HepG2 (cell line): Measurements from ENCODE around the gene ELP4. TPM values are rescaled to one million over a fixed set of nuclear protein-coding genes. Genes with fewer than 3 reads are reported as not detected.

ENCODE experiments used
- ATAC-seq: fragments of 200-7000 bp; cut with Tn5 transposase; 3 replicates; pipeline ENCODE4 v1.9.1; 2020; ENCODE audit warnings: mild to moderate bottlenecking, moderate library complexity
- BruUV-seq: library from RNA; stranded (reverse); fragments of 400-500 nt; replicated peaks from 2 replicates; lab custom pipeline; 2021; lab: Mats Ljungman, UMichigan
- CTCF ChIA-PET: fragments of 300-600 bp; formaldehyde crosslinking; extraction: SDS; loops from one replicate; lab custom pipeline; 2021; ENCODE audit warnings: low total read pairs, inconsistent platforms, low intra/inter-chr PET ratio; lab: Yijun Ruan, JAX
- POLR2A ChIA-PET: fragments of 350-600 bp; sonication (Branson Sonifier 250); formaldehyde crosslinking; loops from one replicate; lab custom pipeline; 2020; ENCODE audit warnings: antibody characterized with exemption, inconsistent platforms; lab: Yijun Ruan, JAX
- DNase-seq: peaks from one replicate; pipeline ENCODE4 v3.0.0-alpha.2; 2015; ENCODE audit warnings: low spot score
- FAIRE-seq: peaks from 3 replicates; lab custom pipeline; 2011; peaks lifted over from hg19 to GRCh38; lab: Jason Lieb, UNC
- H2AFZ ChIP-seq: one replicate; pipeline ENCODE4 v1.6.1; 2011; ENCODE audit warnings: low read length, inconsistent platforms
- H3K27ac ChIP-seq: fragments of 300-600 bp; 3 replicates; pipeline ENCODE4 v1.8.0; 2011; ENCODE audit warnings: mixed run types, mild to moderate bottlenecking, mixed read lengths, low read length, inconsistent platforms; ENCODE audit not compliant: insufficient read depth; ENCODE audit errors: extremely low read length
- H3K27me3 ChIP-seq, 2 experiments: fragments of 200-600 bp in 1 of 2; 2 replicates in 1 of 2; 3 replicates in 1 of 2; pipeline versions ENCODE4 v1.6.0 to v1.8.0; 2011; ENCODE audit warnings: low read length in 2 of 2, mild to moderate bottlenecking in 2 of 2, moderate library complexity in 2 of 2, inconsistent platforms in 1 of 2; ENCODE audit not compliant: insufficient read depth in 2 of 2, control insufficient read depth in 1 of 2
- H3K36me3 ChIP-seq, 2 experiments: fragments of 200-600 bp in 1 of 2; replicated peaks in 1 of 2; 2 replicates in 1 of 2; 3 replicates in 1 of 2; pipeline versions ENCODE4 v1.5.1 to v1.8.0; 2011; ENCODE audit warnings: low read length in 2 of 2, inconsistent platforms in 1 of 2; ENCODE audit not compliant: insufficient read depth in 2 of 2, control insufficient read depth in 1 of 2
- H3K4me1 ChIP-seq: 2 replicates; pipeline ENCODE4 v1.5.1; 2012; ENCODE audit warnings: low read length, inconsistent platforms; ENCODE audit not compliant: insufficient read depth
- H3K4me2 ChIP-seq: 2 replicates; pipeline ENCODE4 v1.6.0; 2011; ENCODE audit warnings: low read depth, low read length, inconsistent platforms
- H3K4me3 ChIP-seq, 3 experiments: fragments of 200-600 bp in 1 of 3; sonication (generic), shearing (Covaris generic) in 1 of 3; replicated peaks in 1 of 3; 2 replicates each; pipeline ENCODE4 v1.5.1; 2011 to 2016; ENCODE audit warnings: low read length in 3 of 3, inconsistent platforms in 2 of 3, low read depth in 2 of 3, mild to moderate bottlenecking in 2 of 3, control low read depth in 1 of 3, mixed read lengths in 1 of 3; ENCODE audit not compliant: insufficient read depth in 1 of 3
- H3K79me2 ChIP-seq: one replicate; pipeline ENCODE4 v1.6.1; 2011; ENCODE audit warnings: low read length, inconsistent platforms; ENCODE audit not compliant: insufficient read depth
- H3K9ac ChIP-seq: 2 replicates; pipeline ENCODE4 v1.6.0; 2011; ENCODE audit warnings: mild to moderate bottlenecking, low read depth, low read length, inconsistent platforms; ENCODE audit not compliant: insufficient read depth
- H3K9me3 ChIP-seq: 2 replicates; pipeline ENCODE4 v1.5.1; 2012; ENCODE audit warnings: mild to moderate bottlenecking, low read length
- H4K20me1 ChIP-seq: 2 replicates; pipeline ENCODE4 v1.6.0; 2011; ENCODE audit warnings: inconsistent platforms, mild to moderate bottlenecking, low read length, moderate library complexity; ENCODE audit not compliant: insufficient read depth
- CBX5 ChIP-seq: sonication (generic); formaldehyde crosslinking; IDR thresholded peaks from 2 replicates; pipeline ENCODE4 v1.4.0; 2020; ENCODE audit warnings: missing genetic modification reagents, borderline replicate concordance
- TFDP2 ChIP-seq: sonication (generic); formaldehyde crosslinking; IDR thresholded peaks from 2 replicates; pipeline ENCODE4 v1.4.0; 2020; ENCODE audit warnings: missing genetic modification reagents
- ZNF513 ChIP-seq: sonication (generic); formaldehyde crosslinking; conservative IDR thresholded peaks from 2 replicates; pipeline ENCODE4 v1.5.0; 2020; ENCODE audit warnings: missing genetic modification reagents
- WGBS: methylation state at CpG from one replicate; pipeline ENCODE4 v1.1.6; 2017; ENCODE audit warnings: low lambda C conversion rate; 5-methylcytosine and 5-hydroxymethylcytosine counted together
- in situ Hi-C: cut with HindIII; loops from 2 replicates; pipeline ENCODE4 v1.10.0; 2017; ENCODE audit warnings: low pct_unique_long_range_greater_than_20kb; ENCODE audit not compliant: extremely low pct_ligation_motif_present
- intact Hi-C: fragments of 100-400 bp; cut with micrococcal nuclease; formaldehyde crosslinking; loops from one replicate; pipeline ENCODE4 v1.10.0; 2022; ENCODE audit not compliant: unreplicated experiment
- polyA plus RNA-seq, 8 experiments: library from polyadenylated mRNA; depleted of rRNA in 3 of 8; stranded (reverse) in 7 of 8; unstranded in 1 of 8; fragments of >200 nt; fragmentation: Illumina TruSeq in 4 of 8; extraction: Trizol in 4 of 8; gene quantifications; 2 replicates each; pipeline versions ENCODE4 v1.2.1 to v1.2.3, GENCODE V29; 2011 to 2016; ENCODE audit warnings: low read depth in 4 of 8, missing spikeins in 1 of 8, mixed read lengths in 1 of 8; ENCODE audit not compliant: insufficient read depth in 1 of 8
- total RNA-seq, 5 experiments: library from RNA; depleted of rRNA; stranded (reverse); fragments of >200 nt; fragmentation: Illumina TruSeq; extraction: Trizol; gene quantifications; 2 replicates each; pipeline ENCODE4 v1.2.3, GENCODE V29; 2016; ENCODE audit warnings: low read depth in 1 of 5
- TF ChIP-seq, protein P1 (sequence below): sonication (generic); formaldehyde crosslinking; IDR thresholded peaks from 2 replicates; pipeline ENCODE4 v1.4.0; 2020; ENCODE audit warnings: missing genetic modification reagents, borderline replicate concordance
- TF ChIP-seq, protein P2 (sequence below): sonication (generic); formaldehyde crosslinking; IDR thresholded peaks from 2 replicates; pipeline ENCODE4 v1.4.0; 2020; ENCODE audit warnings: missing genetic modification reagents

ELP4 gene
- total and polyA plus RNA-seq, 2 of the 13 experiments (the other 11 are each of a cell fraction or from before 2014, with no cell fraction given), result 12.8 to 19.1 TPM

DNA sequence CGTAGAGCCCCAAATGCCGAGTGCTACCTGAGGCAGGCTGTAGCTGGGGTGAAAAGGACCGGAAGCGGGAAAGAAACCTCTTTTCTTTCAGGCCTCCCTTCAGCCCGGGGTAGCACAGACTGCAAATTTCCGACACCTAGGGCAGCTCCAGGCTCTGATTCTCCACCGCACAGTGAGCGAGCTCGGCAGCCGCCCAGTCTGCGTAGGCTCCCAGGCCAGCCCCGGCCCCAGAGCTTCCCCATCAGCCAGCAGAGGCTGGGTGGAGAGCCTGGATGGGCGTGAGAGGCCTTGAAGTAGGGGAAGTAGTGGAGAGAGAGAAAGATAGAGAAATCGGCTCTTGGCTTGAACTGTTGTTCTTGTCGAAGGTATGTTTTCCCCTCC lies 310.9 kb downstream of the ELP4 start (continued):
- TF ChIP-seq TFDP2 (CRISPR knock-in tag), result no peak
- TF ChIP-seq, protein P1, sequence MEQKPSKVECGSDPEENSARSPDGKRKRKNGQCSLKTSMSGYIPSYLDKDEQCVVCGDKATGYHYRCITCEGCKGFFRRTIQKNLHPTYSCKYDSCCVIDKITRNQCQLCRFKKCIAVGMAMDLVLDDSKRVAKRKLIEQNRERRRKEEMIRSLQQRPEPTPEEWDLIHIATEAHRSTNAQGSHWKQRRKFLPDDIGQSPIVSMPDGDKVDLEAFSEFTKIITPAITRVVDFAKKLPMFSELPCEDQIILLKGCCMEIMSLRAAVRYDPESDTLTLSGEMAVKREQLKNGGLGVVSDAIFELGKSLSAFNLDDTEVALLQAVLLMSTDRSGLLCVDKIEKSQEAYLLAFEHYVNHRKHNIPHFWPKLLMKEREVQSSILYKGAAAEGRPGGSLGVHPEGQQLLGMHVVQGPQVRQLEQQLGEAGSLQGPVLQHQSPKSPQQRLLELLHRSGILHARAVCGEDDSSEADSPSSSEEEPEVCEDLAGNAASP (CRISPR knock-in tag), result no peak
- no peak for TF ChIP-seq CBX5 (CRISPR knock-in tag)

DNA sequence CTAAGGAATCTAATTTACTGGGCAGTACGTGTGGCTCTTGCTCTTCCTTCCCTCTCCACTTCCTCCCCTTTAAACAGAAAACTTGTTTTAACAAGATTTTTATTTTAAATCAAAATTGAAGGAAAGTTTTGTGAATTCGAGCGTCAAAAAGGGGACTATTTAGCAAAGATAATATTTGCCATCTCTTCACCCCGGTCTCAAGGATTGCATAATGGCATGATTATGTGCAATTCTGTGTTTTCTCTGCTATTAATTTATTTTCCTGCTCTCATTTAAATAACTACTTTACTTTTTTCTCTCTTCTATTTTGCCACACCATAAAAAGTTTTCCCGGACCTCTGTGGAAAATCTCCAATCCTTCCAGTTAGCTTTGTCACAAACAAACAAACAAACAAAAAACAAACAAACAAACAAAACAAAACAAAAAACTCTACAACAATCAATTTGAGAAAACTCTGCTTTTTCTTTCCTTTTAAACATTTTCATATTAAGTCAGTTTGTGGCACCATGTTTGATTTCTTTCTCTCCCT lies 311.7 kb downstream of the ELP4 start:
- in situ Hi-C loops (loop anchor here (10.0 kb wide), 1 partner anchor 336 kb away; no protein-coding TSS in a partner anchor), intact Hi-C loops (no loop called here)
- ATAC-seq (no peak), FAIRE-seq (no peak), DNase-seq (no peak)
- WGBS, result 54% methylated on average over 5 of the region's 5 CpGs
- H3K27me3 ChIP-seq, result peaks cover 20 to 88% of the 10 kb centered on the region in 2 experiments
- H2AFZ ChIP-seq, result no peak overlapping the region
- H3K9ac ChIP-seq, result no peak overlapping the region
- no peak overlapping the region for H3K27ac ChIP-seq
- BruUV-seq, result no TSS peak
- no peaks in the 10 kb centered on the region for H3K9me3 ChIP-seq
- POLR2A ChIA-PET, result no interaction called here
- no peak overlapping the region for H3K4me2 ChIP-seq
- H3K79me2 ChIP-seq, result no peaks in the 10 kb centered on the region
- H3K36me3 ChIP-seq, result no peaks in the 10 kb centered on the region
- CTCF ChIA-PET, result no interaction called here
- peaks cover 7% of the 10 kb centered on the region; the same call in 1 of the 2 replicates for H3K4me1 ChIP-seq
- H4K20me1 ChIP-seq, result no peaks in the 10 kb centered on the region
- H3K4me3 ChIP-seq, result no peak overlapping the region
- TF ChIP-seq, protein P2, sequence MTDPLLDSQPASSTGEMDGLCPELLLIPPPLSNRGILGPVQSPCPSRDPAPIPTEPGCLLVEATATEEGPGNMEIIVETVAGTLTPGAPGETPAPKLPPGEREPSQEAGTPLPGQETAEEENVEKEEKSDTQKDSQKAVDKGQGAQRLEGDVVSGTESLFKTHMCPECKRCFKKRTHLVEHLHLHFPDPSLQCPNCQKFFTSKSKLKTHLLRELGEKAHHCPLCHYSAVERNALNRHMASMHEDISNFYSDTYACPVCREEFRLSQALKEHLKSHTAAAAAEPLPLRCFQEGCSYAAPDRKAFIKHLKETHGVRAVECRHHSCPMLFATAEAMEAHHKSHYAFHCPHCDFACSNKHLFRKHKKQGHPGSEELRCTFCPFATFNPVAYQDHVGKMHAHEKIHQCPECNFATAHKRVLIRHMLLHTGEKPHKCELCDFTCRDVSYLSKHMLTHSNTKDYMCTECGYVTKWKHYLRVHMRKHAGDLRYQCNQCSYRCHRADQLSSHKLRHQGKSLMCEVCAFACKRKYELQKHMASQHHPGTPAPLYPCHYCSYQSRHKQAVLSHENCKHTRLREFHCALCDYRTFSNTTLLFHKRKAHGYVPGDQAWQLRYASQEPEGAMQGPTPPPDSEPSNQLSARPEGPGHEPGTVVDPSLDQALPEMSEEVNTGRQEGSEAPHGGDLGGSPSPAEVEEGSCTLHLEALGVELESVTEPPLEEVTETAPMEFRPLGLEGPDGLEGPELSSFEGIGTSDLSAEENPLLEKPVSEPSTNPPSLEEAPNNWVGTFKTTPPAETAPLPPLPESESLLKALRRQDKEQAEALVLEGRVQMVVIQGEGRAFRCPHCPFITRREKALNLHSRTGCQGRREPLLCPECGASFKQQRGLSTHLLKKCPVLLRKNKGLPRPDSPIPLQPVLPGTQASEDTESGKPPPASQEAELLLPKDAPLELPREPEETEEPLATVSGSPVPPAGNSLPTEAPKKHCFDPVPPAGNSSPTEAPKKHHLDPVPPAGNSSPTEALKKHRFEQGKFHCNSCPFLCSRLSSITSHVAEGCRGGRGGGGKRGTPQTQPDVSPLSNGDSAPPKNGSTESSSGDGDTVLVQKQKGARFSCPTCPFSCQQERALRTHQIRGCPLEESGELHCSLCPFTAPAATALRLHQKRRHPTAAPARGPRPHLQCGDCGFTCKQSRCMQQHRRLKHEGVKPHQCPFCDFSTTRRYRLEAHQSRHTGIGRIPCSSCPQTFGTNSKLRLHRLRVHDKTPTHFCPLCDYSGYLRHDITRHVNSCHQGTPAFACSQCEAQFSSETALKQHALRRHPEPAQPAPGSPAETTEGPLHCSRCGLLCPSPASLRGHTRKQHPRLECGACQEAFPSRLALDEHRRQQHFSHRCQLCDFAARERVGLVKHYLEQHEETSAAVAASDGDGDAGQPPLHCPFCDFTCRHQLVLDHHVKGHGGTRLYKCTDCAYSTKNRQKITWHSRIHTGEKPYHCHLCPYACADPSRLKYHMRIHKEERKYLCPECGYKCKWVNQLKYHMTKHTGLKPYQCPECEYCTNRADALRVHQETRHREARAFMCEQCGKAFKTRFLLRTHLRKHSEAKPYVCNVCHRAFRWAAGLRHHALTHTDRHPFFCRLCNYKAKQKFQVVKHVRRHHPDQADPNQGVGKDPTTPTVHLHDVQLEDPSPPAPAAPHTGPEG (CRISPR knock-in tag), result no peak
- TF ChIP-seq ZNF513 (CRISPR knock-in tag), result no peak
- TF ChIP-seq, all 625 proteins: peak for 0
